SU-DHL-6 (cell line): ENCODE measurements around the gene ARRDC1.

Source experiments
- H2AFZ ChIP-seq: fragments of 200-600 bp; sonication (generic); 2 replicates; pipeline ENCODE4 v1.6.1; 2014; ENCODE audit warnings: low read depth, mild to moderate bottlenecking, moderate library complexity, mixed read lengths, antibody characterized with exemption, low read length; ENCODE audit not compliant: severe bottlenecking
- H3F3A ChIP-seq: fragments of 200-600 bp; shearing (Covaris generic); 2 replicates; pipeline ENCODE4 v1.6.0; 2016; ENCODE audit warnings: antibody characterized with exemption, mild to moderate bottlenecking; ENCODE audit not compliant: insufficient read depth
- H3K27ac ChIP-seq: fragments of 200-600 bp; sonication (generic); 2 replicates; pipeline ENCODE4 v1.5.1; 2016; ENCODE audit warnings: low read depth, mild to moderate bottlenecking, low read length, moderate library complexity, mixed read lengths
- H3K27me3 ChIP-seq: fragments of 200-600 bp; sonication (generic), shearing (Covaris generic); 2 replicates; pipeline ENCODE4 v1.6.0; 2014; ENCODE audit warnings: mild to moderate bottlenecking, low read length
- H3K36me3 ChIP-seq: fragments of 200-600 bp; sonication (generic); 2 replicates; pipeline ENCODE4 v1.6.1; 2014; ENCODE audit warnings: mild to moderate bottlenecking, low read length, mixed read lengths
- H3K4me2 ChIP-seq: fragments of 300-600, 200-600 bp; shearing (Covaris generic), sonication (generic); 2 replicates; pipeline ENCODE4 v1.6.0; 2014; ENCODE audit warnings: low read length, low read depth, mild to moderate bottlenecking; ENCODE audit not compliant: poor library complexity, severe bottlenecking
- H3K4me3 ChIP-seq: fragments of 200-600 bp; sonication (generic); 2 replicates; pipeline ENCODE4 v1.5.1; 2014; ENCODE audit warnings: antibody characterized with exemption, low read length, mild to moderate bottlenecking, mixed read lengths; ENCODE audit not compliant: insufficient read depth, poor library complexity, severe bottlenecking
- H3K79me2 ChIP-seq: fragments of 200-600 bp; sonication (generic); 2 replicates; pipeline ENCODE4 v1.6.1; 2014; ENCODE audit warnings: mild to moderate bottlenecking, low read length, moderate library complexity; ENCODE audit not compliant: insufficient read depth
- H3K9ac ChIP-seq: fragments of 200-600 bp; sonication (generic); 2 replicates; pipeline ENCODE4 v1.7.0; 2014; ENCODE audit warnings: mild to moderate bottlenecking, low read length
- H3K9me2 ChIP-seq: fragments of 200-600 bp; sonication (generic); replicated peaks from 2 replicates; pipeline ENCODE4 v1.6.1; 2014; ENCODE audit warnings: low read length; ENCODE audit not compliant: insufficient read depth
- H3K9me3 ChIP-seq: fragments of 200-600 bp; sonication (generic); 2 replicates; pipeline ENCODE4 v1.6.1; 2014; ENCODE audit warnings: low read length, mixed read lengths; ENCODE audit not compliant: insufficient read depth
- H4K20me1 ChIP-seq: fragments of 200-600 bp; sonication (generic); 2 replicates; pipeline ENCODE4 v1.6.1; 2014; ENCODE audit warnings: low read depth, mild to moderate bottlenecking, antibody characterized with exemption, low read length, moderate library complexity, mixed read lengths
- CTCF ChIP-seq: fragments of 200-600 bp; sonication (generic); IDR thresholded peaks from one replicate; pipeline ENCODE4 v1.5.1; 2017; ENCODE audit warnings: antibody characterized with exemption, mild to moderate bottlenecking, low read length, moderate library complexity; ENCODE audit not compliant: insufficient read depth, poor library complexity, severe bottlenecking
- EZH2phosphoT487 ChIP-seq: fragments of 200-600 bp; sonication (generic), shearing (Covaris generic); conservative IDR thresholded peaks from 2 replicates; pipeline ENCODE4 v1.6.1; 2018; ENCODE audit warnings: mild to moderate bottlenecking, antibody characterized with exemption, low read length, moderate library complexity, mixed read lengths

ARRDC1 gene

GRCh38 chr9:137663584-137663983 is 58.1 kb downstream of the ARRDC1 start:
- no peak overlapping the region for H3K9ac ChIP-seq
- no peak overlapping the region for H2AFZ ChIP-seq
- H3K27ac ChIP-seq: no peak overlapping the region
- no peaks in the 10 kb centered on the region for H3K36me3 ChIP-seq
- no peaks in the 10 kb centered on the region for H3K9me3 ChIP-seq
- no peak overlapping the region for H3K4me2 ChIP-seq
- peaks cover 27% of the 10 kb centered on the region; the same call in 1 of the 2 replicates for H4K20me1 ChIP-seq
- no peak overlapping the region for H3K4me3 ChIP-seq
- TF ChIP-seq CTCF (no peak), EZH2phosphoT487 (no peak)
- no peaks in the 10 kb centered on the region for H3K27me3 ChIP-seq
- peaks cover 61% of the 10 kb centered on the region for H3K79me2 ChIP-seq
- peaks cover 9% of the 10 kb centered on the region for H3F3A ChIP-seq
- no peaks in the 10 kb centered on the region for H3K9me2 ChIP-seq

GRCh38 chr9:137664676-137665075 is 59.2 kb downstream of the ARRDC1 start:
- Histone ChIP-seq H3F3A (peaks cover 9% of the 10 kb centered on the region), H3K27me3 (no peaks in the 10 kb centered on the region), H4K20me1 (peaks cover 27% of the 10 kb centered on the region; the same call in 1 of the 2 replicates), H3K27ac (no peak overlapping the region), H3K79me2 (peaks cover 57% of the 10 kb centered on the region), H3K36me3 (no peaks in the 10 kb centered on the region), H3K4me2 (no peak overlapping the region), H3K4me3 (no peak overlapping the region), H2AFZ (no peak overlapping the region), H3K9me2 (no peaks in the 10 kb centered on the region), H3K9me3 (no peaks in the 10 kb centered on the region), H3K9ac (no peak overlapping the region)
- TF ChIP-seq CTCF (no peak), EZH2phosphoT487 (no peak)
